GM19351 (cell line): ENCODE measurements around the gene RAB35.
A peak's percentile ranks its signal among the peaks of the same experiment; 100 is the strongest.

Source experiments
- ATAC-seq: cut with Tn5 transposase; IDR thresholded peaks from one replicate; pipeline ENCODE4 v1.9.1; 2021; ENCODE audit warnings: mild to moderate bottlenecking, moderate library complexity; ENCODE audit not compliant: unreplicated experiment

The RAB35 gene

DNA sequence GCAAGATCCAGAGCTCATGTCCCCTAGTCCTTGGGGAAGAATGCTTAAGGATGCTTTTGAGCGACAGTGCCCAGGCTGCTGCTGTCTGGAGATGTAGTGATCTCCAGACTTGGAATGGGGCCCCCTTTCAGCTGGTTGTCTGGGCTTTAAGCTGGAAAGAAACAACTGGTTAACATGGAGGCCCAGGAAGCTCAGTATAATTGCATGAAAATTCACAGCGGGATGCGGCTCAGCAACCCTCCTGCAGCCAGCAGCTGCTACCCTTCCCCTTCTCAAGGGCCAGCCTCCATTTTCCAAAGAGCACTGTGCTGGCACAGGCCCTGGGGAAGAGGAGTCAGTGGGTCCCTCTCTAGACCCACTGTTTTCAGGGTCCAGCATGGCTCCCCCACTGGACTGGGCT, 26.3 kb downstream of the RAB35 start:
- ATAC-seq: no peak

DNA sequence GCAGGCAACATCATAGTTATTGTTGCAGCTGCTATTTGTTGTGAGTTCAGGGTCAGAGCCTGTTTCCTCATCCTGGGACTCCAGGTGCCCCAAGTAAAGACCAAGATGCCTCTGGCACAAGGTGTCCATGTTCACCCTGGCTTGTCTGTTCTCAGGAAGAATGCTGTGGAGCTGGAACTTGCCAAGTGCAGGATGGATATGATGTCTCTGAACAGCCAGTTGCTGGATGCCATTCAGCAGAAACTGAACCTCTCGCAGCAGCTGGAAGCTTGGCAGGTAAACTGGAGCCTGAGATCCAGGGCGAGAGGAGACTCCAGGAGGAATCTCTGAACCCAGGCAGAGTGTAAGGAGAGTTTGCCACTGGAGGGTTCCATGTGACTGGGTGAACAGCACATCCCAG, 26.8 kb downstream of the RAB35 start:
- no peak for ATAC-seq

DNA sequence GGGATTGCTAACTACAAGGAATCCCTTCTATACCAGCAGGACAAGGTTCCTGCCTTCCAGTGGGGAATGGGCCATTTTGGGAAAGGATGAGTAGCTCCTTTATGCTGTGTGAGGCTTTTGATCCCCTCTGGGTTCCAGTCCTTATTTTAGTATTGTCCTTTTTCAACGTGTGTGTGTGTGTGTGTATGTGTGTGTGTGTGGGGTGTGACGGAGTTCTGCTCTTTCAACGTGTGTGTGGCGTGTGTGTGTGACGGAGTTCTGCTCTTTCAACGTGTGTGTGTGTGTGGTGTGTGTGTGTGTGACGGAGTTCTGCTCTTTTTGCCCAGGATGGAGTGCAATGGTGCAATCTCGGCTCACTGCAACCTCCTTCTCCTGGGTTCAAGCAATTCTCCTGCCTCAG, 27.4 kb downstream of the RAB35 start:
- no peak for ATAC-seq

- peak; percentile 96 for ATAC-seq
Measured at GRCh38 chr12:120086801-120087621, 29.5 kb downstream of the RAB35 start.

- no peak for ATAC-seq
Measured at GRCh38 chr12:120085920-120086645, 30.5 kb downstream of the RAB35 start.

- ATAC-seq: no peak
Measured at GRCh38 chr12:120081641-120082040, 34.9 kb downstream of the RAB35 start.

DNA sequence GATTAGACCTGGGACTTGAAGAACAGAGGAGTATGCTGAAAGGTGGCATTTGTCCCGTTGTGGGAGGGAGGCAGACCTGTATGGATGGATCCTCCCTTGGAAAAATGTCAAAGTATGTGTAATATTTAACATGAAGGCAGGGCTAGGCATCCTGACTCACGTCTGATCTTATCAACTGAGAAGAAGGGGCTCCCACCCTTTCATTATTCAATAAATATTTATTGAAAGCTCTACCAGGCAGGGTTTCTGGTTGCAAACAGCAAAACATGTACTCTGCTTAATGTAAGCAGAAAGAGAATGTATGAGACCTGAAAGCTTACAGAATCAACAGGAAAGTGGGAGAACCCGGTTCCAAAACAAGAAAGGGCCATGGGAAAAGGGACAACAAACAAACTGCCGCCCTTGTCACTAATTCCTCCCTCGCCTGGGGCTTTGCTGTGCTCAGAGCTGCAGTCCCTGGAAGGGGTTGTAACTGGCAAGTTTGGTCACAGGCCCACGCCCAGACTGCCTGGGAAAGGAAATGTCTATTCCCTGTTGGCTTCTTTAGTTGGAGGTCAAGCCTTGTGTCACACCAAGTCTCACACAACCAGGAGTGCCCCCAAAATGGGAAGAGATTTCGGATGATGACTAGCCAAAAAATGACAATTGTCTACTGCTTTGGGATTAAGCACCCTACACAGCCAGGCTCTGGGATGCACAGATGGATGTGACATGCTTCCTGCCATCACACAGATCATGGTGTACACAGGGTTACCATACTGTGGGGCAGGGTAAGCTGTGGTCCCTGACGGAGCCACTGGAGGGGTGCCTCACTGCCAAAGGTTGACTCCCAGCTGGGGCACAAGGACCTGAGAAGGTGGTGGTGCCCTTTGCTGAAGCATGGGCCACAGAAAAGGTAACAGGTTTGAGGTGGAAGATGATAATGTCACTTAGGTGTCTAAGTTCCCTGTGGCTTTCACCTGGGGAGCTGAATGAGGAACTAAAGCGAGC, 36.8 kb downstream of the RAB35 start:
- no peak for ATAC-seq

GRCh38 chr12:120078868-120079267, 37.7 kb downstream of the RAB35 start:
- ATAC-seq: no peak

DNA sequence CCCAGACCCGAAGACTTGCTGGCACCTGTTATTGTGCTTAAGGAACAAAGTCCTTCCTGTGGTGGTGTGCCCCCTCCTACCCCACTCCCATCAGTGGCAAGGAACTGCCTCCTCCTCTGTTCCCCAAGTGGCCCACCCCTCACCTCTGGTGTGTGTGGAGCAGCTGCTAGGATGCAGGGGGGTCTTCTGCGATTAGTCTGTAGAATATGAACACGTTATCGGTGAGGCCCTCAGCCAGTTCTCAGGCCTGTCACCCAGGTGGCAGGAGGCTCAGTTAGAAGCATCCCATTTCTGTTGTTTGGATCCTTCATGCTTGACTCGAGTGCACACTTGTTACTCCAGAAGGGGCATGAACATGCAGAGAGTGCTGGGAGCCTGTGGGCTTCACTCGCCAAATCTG, 39.3 kb downstream of the RAB35 start:
- no peak for ATAC-seq

- no peak for ATAC-seq
Measured at GRCh38 chr12:120076651-120077050, 39.9 kb downstream of the RAB35 start.

- no peak for ATAC-seq
Measured at GRCh38 chr12:120075034-120075616, 41.4 kb downstream of the RAB35 start.

DNA sequence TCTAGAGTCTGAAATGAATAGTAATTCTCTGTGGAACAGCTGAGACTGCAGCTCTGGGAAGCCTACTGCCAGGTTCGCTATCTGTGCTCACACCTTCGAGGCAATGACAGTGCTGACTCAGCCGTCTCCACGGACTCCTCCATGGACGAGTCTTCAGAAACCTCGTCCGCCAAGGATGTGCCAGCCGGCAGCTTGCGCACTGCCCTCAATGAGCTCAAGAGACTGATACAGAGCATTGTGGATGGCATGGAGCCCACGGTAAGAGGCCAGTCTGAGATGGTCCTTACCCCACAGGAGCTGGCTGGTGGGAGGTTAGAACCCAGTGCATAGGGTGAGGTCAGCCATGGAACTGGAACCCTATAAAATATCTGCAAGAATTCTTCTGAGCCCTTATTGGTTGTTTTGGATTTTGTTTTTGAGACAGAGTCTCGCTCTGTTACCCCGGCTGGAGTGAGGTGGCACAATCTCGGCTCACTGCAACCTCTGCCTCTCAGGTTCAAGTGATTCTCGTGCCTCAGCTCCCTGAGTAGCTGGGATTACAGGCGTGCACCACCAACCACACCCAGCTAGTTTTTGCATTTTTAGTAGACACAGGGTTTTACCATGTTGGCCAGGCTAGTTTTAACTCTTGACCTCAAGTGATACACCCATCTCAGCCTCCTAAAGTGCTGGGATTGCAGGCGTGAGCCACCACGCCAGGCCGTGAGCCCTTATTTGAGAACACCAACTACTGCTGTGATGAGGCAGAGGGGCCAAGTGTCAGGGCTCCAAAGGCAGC, 43.9 kb downstream of the RAB35 start:
- no peak for ATAC-seq

DNA sequence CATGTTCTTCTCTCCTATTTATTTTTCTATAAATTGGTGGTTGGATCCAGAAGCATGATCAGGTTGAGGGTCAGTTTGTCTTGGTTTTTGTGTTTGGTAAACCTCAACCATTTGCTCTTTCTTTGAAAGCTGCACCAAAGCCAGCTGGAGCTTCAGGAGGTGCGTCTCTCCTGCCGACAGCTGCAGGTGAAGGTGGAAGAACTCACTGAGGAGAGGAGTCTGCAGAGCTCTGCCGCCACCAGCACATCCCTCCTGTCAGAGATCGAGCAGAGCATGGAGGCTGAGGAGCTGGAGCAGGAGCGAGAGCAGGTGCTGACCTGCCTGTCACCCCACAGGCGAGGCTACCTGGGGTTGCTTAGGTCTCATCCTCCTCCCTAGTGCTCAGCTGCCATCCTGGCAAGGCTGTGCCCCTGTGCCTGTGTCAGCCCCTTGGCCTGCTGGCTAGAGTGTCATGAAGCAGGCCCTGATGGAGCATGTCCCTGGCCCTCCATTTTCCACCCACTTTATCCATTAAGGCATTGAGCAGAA, 45.0 kb downstream of the RAB35 start:
- ATAC-seq: no peak

DNA sequence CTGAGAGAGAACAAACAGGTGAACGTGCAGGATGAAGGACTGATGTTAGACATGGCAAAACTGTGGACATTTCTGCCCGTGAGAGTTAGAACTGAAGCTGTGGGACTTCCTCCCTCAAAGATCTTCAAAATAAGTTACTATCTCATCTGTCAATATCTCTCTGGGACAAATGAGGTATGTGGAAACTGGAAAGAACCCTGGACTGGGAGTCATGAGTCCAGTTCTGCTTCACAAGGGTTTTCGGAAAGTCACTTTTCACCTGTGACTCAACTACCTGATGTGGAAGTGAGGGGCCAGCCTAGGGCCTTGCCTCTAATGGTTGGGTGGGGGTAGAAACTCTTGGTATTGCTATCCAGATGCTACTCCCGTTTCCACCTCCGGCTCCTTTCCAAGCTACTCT, 47.3 kb downstream of the RAB35 start:
- ATAC-seq: no peak

- no peak for ATAC-seq
Measured at GRCh38 chr12:120067901-120068300, 48.7 kb downstream of the RAB35 start.

- no peak for ATAC-seq
Measured at GRCh38 chr12:120067084-120067869, 49.3 kb downstream of the RAB35 start.

GRCh38 chr12:120066341-120066740, 50.2 kb downstream of the RAB35 start:
- no peak for ATAC-seq

DNA sequence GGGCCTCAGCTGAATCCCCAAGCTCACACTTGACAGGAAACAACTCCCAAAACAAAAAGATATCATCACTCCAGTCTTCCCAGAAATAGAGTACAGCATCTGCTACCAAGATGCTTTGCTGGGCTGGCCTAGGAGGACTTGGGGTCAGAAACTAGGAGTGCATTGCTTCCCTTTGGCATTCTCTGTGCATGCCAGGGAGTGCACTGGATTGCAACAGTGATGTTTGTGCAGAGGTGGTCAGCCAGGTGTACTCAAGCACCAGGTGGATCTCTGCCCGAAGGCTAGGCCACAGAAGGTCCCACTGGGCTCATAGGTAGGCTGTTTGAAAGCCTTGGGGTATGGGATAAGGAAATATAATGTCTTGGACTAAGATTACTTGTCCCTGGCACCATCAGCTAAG, 51.1 kb downstream of the RAB35 start:
- ATAC-seq: no peak
